Measurements from ENCODE around the gene PPP1R36. TPM values are rescaled to one million over a fixed set of nuclear protein-coding genes. Genes with fewer than 3 reads are reported as not detected.

The PPP1R36 gene
- polyA plus RNA-seq, 3 donors: 0.38 TPM; not detected in 2

- Mint-ChIP-seq H3K27me3 (ENCODE audit: low read depth in 3 of 3) (peaks cover 0 to 2% (median 2%) of the 10 kb centered on the region in 3 donors), H3K9me3 (no peaks in the 10 kb centered on the region), H3K27ac (peak overlapping the region in 5 of 7 donors; percentile 47 to 85 (median 69)), H3K4me3 (peak overlapping the region; percentile 35 to 47), H3K36me3 (no peaks in the 10 kb centered on the region), H3K4me1 (peaks cover 66% of the 10 kb centered on the region)
- Histone ChIP-seq H3K27ac (ENCODE audit: low read depth in 1 of 2, low read length in 2 of 2) (no peak overlapping the region), H3K79me2 (ENCODE audit: insufficient read depth, low read length) (peaks cover 85% of the 10 kb centered on the region), H3K4me3 (replicated peaks in 1 of 3; ENCODE audit: low read depth in 2 of 3, low read length in 3 of 3) (no peak overlapping the region), H3K9ac (ENCODE audit: insufficient read depth, low read length, poor library complexity, severe bottlenecking) (no peak overlapping the region), H3K27me3 (ENCODE audit: control insufficient read depth in 2 of 2, insufficient read depth in 2 of 2, low read length in 2 of 2) (no peaks in the 10 kb centered on the region), H4K20me1 (ENCODE audit: insufficient read depth, low read length) (peaks cover 83% of the 10 kb centered on the region), H3K4me1 (ENCODE audit: control insufficient read depth in 1 of 2, insufficient read depth in 2 of 2, low read length in 2 of 2) (peaks cover 57 to 75% of the 10 kb centered on the region in 2 donors), H3K36me3 (replicated peaks in 1 of 2; ENCODE audit: control insufficient read depth in 1 of 2, insufficient read depth in 2 of 2, low read length in 2 of 2) (no peaks in the 10 kb centered on the region), H3K4me2 (replicated peaks; ENCODE audit: extremely low read depth, low read length, poor library complexity, severe bottlenecking) (peak overlapping the region; percentile 2), H2AFZ (ENCODE audit: insufficient read depth, low read depth, low read length, poor library complexity, severe bottlenecking) (no peak overlapping the region), H3K9me3 (replicated peaks in 1 of 2; ENCODE audit: control insufficient read depth in 1 of 2, insufficient read depth in 1 of 2, low read length in 2 of 2) (no peaks in the 10 kb centered on the region)
- peak in 2 of 3 donors; percentile 11 to 28 for DNase-seq
- intact Hi-C loops (cut with micrococcal nuclease): loop anchor here (5.0 to 10.0 kb wide), 2 partner anchors 34 to 147 kb away; partner anchors contain the start of gene HSPA2 (in 1 of the 2)
- TF ChIP-seq, protein P1, sequence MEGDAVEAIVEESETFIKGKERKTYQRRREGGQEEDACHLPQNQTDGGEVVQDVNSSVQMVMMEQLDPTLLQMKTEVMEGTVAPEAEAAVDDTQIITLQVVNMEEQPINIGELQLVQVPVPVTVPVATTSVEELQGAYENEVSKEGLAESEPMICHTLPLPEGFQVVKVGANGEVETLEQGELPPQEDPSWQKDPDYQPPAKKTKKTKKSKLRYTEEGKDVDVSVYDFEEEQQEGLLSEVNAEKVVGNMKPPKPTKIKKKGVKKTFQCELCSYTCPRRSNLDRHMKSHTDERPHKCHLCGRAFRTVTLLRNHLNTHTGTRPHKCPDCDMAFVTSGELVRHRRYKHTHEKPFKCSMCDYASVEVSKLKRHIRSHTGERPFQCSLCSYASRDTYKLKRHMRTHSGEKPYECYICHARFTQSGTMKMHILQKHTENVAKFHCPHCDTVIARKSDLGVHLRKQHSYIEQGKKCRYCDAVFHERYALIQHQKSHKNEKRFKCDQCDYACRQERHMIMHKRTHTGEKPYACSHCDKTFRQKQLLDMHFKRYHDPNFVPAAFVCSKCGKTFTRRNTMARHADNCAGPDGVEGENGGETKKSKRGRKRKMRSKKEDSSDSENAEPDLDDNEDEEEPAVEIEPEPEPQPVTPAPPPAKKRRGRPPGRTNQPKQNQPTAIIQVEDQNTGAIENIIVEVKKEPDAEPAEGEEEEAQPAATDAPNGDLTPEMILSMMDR (IDR thresholded peaks at IDR 0.05): no peak
- 36% methylated on average over 1 of the region's 1 CpG for WGBS (ENCODE audit: insufficient coverage)
Observed at GRCh38 chr14:64508215-64508776, 41.5 kb upstream of the PPP1R36 start.

GRCh38 chr14:64509036-64509435 is 40.7 kb upstream of the PPP1R36 start:
- Mint-ChIP-seq H3K4me3 (no peak overlapping the region), H3K27me3 (ENCODE audit: low read depth in 3 of 3) (peaks cover 0 to 2% (median 2%) of the 10 kb centered on the region in 3 donors), H3K36me3 (peaks cover 0 to 2% of the 10 kb centered on the region in 2 donors), H3K27ac (peak overlapping the region in 1 of 7 donors; percentile 50), H3K4me1 (peaks cover 66% of the 10 kb centered on the region), H3K9me3 (no peaks in the 10 kb centered on the region)
- H3K4me1 ChIP-seq (ENCODE audit: control insufficient read depth in 1 of 2, insufficient read depth in 2 of 2, low read length in 2 of 2): peaks cover 57 to 74% of the 10 kb centered on the region in 2 donors
- no peak for DNase-seq
- TF ChIP-seq, protein P1 (IDR thresholded peaks at IDR 0.05): no peak
- no peaks in the 10 kb centered on the region for H3K9me3 ChIP-seq (replicated peaks in 1 of 2; ENCODE audit: control insufficient read depth in 1 of 2, insufficient read depth in 1 of 2, low read length in 2 of 2)
- no peak overlapping the region for H3K9ac ChIP-seq (ENCODE audit: insufficient read depth, low read length, poor library complexity, severe bottlenecking)
- intact Hi-C loops (cut with micrococcal nuclease): loop anchor here (5.0 to 10.0 kb wide), 2 partner anchors 33 to 146 kb away; partner anchors contain the start of gene HSPA2 (in 1 of the 2)
- no peaks in the 10 kb centered on the region for H3K36me3 ChIP-seq (replicated peaks in 1 of 2; ENCODE audit: control insufficient read depth in 1 of 2, insufficient read depth in 2 of 2, low read length in 2 of 2)
- H4K20me1 ChIP-seq (ENCODE audit: insufficient read depth, low read length): peaks cover 91% of the 10 kb centered on the region
- peaks cover 92% of the 10 kb centered on the region for H3K79me2 ChIP-seq (ENCODE audit: insufficient read depth, low read length)
- H3K27me3 ChIP-seq (ENCODE audit: control insufficient read depth in 2 of 2, insufficient read depth in 2 of 2, low read length in 2 of 2): no peaks in the 10 kb centered on the region
- H3K27ac ChIP-seq (ENCODE audit: low read depth in 1 of 2, low read length in 2 of 2): no peak overlapping the region
- no peak overlapping the region for H3K4me3 ChIP-seq (replicated peaks in 1 of 3; ENCODE audit: low read depth in 2 of 3, low read length in 3 of 3)
- WGBS (ENCODE audit: insufficient coverage): 100% methylated on average over 6 of the region's 8 CpGs
- no peak overlapping the region for H3K4me2 ChIP-seq (replicated peaks; ENCODE audit: extremely low read depth, low read length, poor library complexity, severe bottlenecking)
- no peak overlapping the region for H2AFZ ChIP-seq (ENCODE audit: insufficient read depth, low read depth, low read length, poor library complexity, severe bottlenecking)
